PC-3 (cell line): ENCODE results near the gene CIAO1. TPM values are rescaled to one million over a fixed set of nuclear protein-coding genes. Genes with fewer than 3 reads are reported as not detected.

ENCODE experiments used
- ATAC-seq: fragments of 200-7000 bp; cut with Tn5 transposase; 2 replicates; pipeline ENCODE4 v1.9.1; 2020; ENCODE audit warnings: mild to moderate bottlenecking, moderate library complexity
- BruUV-seq: library from RNA; stranded (reverse); fragments of 400-500 nt; replicated peaks from 2 replicates; lab custom pipeline; 2021; lab: Mats Ljungman, UMichigan
- CTCF ChIA-PET: fragments of 300-600 bp; sonication (Branson Sonifier 250); formaldehyde crosslinking; loops from one replicate; lab custom pipeline; 2022; ENCODE audit warnings: antibody characterized with exemption; lab: Charles Lee
- POLR2A ChIA-PET: fragments of 300-600 bp; sonication (Branson Sonifier 250); formaldehyde crosslinking; loops from one replicate; lab custom pipeline; 2022; ENCODE audit warnings: antibody characterized with exemption; ENCODE audit not compliant: unreplicated experiment; lab: Charles Lee
- DNase-seq: peaks from one replicate; pipeline ENCODE4 v3.0.0-alpha.2; 2015
- H2AFZ ChIP-seq: fragments of 300-600 bp; sonication (generic); 2 replicates; pipeline ENCODE4 v1.6.0; 2016; ENCODE audit warnings: antibody characterized with exemption, low read length
- H3F3A ChIP-seq: fragments of 300-600 bp; sonication (generic); one replicate; pipeline ENCODE4 v1.6.0; 2017; ENCODE audit warnings: antibody characterized with exemption, low read length, control low read depth, mild to moderate bottlenecking; ENCODE audit not compliant: unreplicated experiment
- H3K27ac ChIP-seq: fragments of 300-600 bp; sonication (generic); 2 replicates; pipeline ENCODE4 v1.5.1; 2016; ENCODE audit warnings: mild to moderate bottlenecking, low read length
- H3K27me3 ChIP-seq: fragments of 300-600 bp; sonication (generic); 2 replicates; pipeline ENCODE4 v1.6.1; 2016; ENCODE audit warnings: low read length, mixed read lengths
- H3K36me3 ChIP-seq: fragments of 300-600 bp; sonication (generic); 2 replicates; pipeline ENCODE4 v1.6.1; 2016; ENCODE audit warnings: low read depth, mixed run types, low read length, mixed read lengths
- H3K4me1 ChIP-seq: fragments of 300-600 bp; sonication (generic); 2 replicates; pipeline ENCODE4 v1.5.1; 2016; ENCODE audit warnings: low read length; ENCODE audit not compliant: insufficient read depth
- H3K4me2 ChIP-seq: fragments of 300-600 bp; sonication (generic); 2 replicates; pipeline ENCODE4 v1.6.0; 2016; ENCODE audit warnings: low read length
- H3K4me3 ChIP-seq: fragments of 300-600 bp; sonication (generic); 2 replicates; pipeline ENCODE4 v1.5.1; 2016; ENCODE audit warnings: mild to moderate bottlenecking, low read length, mixed read lengths
- H3K79me2 ChIP-seq: fragments of 300-600 bp; sonication (generic); 2 replicates; pipeline ENCODE4 v1.6.1; 2017; ENCODE audit warnings: low read length, mixed read lengths
- H3K9ac ChIP-seq: fragments of 300-600 bp; sonication (generic); 2 replicates; pipeline ENCODE4 v1.6.0; 2016; ENCODE audit warnings: mild to moderate bottlenecking, low read length
- H3K9me2 ChIP-seq: fragments of 300-600 bp; sonication (generic); replicated peaks from 2 replicates; pipeline ENCODE4 v1.6.1; 2016; ENCODE audit warnings: mixed run types, low read length, mixed read lengths
- H3K9me3 ChIP-seq: fragments of 300-600 bp; sonication (generic); 2 replicates; pipeline ENCODE4 v1.6.1; 2016; ENCODE audit warnings: low read length, mixed read lengths
- H4K20me1 ChIP-seq: fragments of 300-600 bp; sonication (generic); 2 replicates; pipeline ENCODE4 v1.6.1; 2016; ENCODE audit warnings: low read length, mixed read lengths
- EZH2 ChIP-seq: fragments of 300-600 bp; sonication (generic); IDR thresholded peaks from one replicate; pipeline ENCODE4 v1.6.1; 2017; ENCODE audit warnings: antibody characterized with exemption, mild to moderate bottlenecking, low read length; ENCODE audit not compliant: unreplicated experiment
- EZH2phosphoT487 ChIP-seq: fragments of 300-600 bp; sonication (generic); IDR thresholded peaks from 2 replicates; pipeline ENCODE4 v1.6.1; 2018; ENCODE audit warnings: mild to moderate bottlenecking, antibody characterized with exemption, low read length, borderline replicate concordance
- intact Hi-C: fragments of 100-400 bp; cut with micrococcal nuclease; formaldehyde crosslinking; loops from 2 replicates; pipeline ENCODE4 v1.9.0; 2023
- total RNA-seq: library from RNA; depleted of rRNA; stranded (reverse); fragments of >200 nt; gene quantifications from 2 replicates; pipeline ENCODE4 v1.2.3, GENCODE V29; 2014
- TF ChIP-seq, protein P1 (sequence below): fragments of 300-600 bp; sonication (generic); conservative IDR thresholded peaks from 2 replicates; pipeline ENCODE4 v1.5.1; 2017; ENCODE audit warnings: antibody characterized with exemption, low read depth, mild to moderate bottlenecking, low read length

The CIAO1 gene
- total RNA-seq, 1 experiment from 2014 or later = 130 TPM

DNA sequence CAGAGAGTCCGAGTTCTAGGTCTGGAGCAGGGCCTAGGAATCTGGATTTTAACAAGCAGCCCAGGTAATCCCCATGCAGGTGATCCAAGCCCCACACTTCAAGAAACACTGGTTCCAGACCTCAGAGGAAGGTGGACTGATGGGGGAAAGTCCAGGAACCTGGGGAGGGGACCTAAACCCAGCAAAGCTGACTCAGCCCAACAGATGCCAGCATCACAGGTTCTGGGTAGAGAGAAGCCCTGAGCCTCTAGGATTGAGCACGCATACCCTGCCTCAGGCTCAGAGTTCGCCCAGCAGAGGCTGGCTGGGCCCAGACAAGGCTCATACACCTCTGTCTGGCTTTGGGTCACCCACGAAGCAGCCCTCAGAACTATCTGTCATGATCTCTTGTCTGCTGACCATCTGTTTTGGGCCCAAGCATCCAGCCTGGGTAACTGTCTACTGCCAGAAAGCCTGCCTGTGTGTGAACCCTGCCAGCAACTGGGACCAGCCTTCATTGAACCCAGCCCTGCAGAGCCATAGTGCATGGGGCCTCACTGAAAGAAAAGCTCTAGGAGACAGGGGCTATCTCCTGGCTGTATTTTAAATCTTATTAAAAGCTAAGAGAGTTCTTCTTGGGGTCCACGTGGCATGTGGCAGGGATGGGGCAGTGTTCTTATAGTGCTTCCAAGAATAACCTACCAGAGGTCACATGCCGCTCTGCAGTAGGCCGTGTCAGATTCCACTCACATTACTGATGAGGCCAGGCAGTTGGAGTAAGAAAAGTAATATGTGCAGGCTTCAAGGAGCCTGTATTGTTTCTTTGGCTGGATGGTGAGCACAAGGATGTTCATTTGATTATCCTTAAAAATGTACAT is 7.6 kb upstream of the CIAO1 start:
- Histone ChIP-seq H4K20me1 (peaks cover 23% of the 10 kb centered on the region), H3K27ac (no peak overlapping the region), H3K9ac (no peak overlapping the region), H3K36me3 (peaks cover 5% of the 10 kb centered on the region; the same call in 1 of the 2 replicates), H2AFZ (no peak overlapping the region), H3K4me1 (peaks cover 34% of the 10 kb centered on the region), H3K4me2 (no peak overlapping the region), H3K79me2 (peaks cover 51% of the 10 kb centered on the region), H3K9me2 (no peaks in the 10 kb centered on the region), H3K9me3 (no peaks in the 10 kb centered on the region), H3F3A (peaks cover 5% of the 10 kb centered on the region), H3K27me3 (no peaks in the 10 kb centered on the region), H3K4me3 (no peak overlapping the region)
- TF ChIP-seq EZH2 = no peak
- no peak for TF ChIP-seq EZH2phosphoT487
- TF ChIP-seq, protein P1, sequence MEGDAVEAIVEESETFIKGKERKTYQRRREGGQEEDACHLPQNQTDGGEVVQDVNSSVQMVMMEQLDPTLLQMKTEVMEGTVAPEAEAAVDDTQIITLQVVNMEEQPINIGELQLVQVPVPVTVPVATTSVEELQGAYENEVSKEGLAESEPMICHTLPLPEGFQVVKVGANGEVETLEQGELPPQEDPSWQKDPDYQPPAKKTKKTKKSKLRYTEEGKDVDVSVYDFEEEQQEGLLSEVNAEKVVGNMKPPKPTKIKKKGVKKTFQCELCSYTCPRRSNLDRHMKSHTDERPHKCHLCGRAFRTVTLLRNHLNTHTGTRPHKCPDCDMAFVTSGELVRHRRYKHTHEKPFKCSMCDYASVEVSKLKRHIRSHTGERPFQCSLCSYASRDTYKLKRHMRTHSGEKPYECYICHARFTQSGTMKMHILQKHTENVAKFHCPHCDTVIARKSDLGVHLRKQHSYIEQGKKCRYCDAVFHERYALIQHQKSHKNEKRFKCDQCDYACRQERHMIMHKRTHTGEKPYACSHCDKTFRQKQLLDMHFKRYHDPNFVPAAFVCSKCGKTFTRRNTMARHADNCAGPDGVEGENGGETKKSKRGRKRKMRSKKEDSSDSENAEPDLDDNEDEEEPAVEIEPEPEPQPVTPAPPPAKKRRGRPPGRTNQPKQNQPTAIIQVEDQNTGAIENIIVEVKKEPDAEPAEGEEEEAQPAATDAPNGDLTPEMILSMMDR = no peak
- POLR2A ChIA-PET = no interaction called here
- intact Hi-C loops = no loop called here
- DNase-seq (no peak), ATAC-seq (no peak)
- CTCF ChIA-PET = no interaction called here
- no TSS peak for BruUV-seq

DNA sequence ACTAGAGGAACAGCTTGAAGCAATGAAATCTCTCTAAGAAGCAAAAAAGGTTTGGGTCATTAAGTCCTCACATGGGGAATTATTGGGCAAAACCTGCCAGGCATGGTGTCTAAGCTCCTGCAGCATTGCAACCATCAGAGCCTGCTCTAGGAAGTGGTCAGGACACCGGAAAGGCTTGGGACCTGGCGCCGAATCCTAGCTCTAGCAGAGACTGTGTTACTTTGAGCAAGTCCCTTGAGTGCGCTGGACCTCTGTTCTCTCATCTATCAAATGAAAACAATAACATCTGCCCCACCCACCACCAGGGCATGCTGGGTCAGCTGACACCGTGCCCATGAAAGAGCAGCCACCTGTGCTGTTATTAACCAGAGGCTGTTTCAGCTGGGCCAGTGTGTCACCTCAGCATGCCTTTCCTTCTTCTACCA is 6.5 kb upstream of the CIAO1 start:
- DNase-seq (no peak), ATAC-seq (no peak)
- no peak overlapping the region for H3K27ac ChIP-seq
- no peak overlapping the region for H3K9ac ChIP-seq
- H3K36me3 ChIP-seq = no peaks in the 10 kb centered on the region; the same call in 1 of the 2 replicates
- H3K9me3 ChIP-seq = no peaks in the 10 kb centered on the region
- peaks cover 32% of the 10 kb centered on the region for H4K20me1 ChIP-seq
- peaks cover 63% of the 10 kb centered on the region for H3K79me2 ChIP-seq
- TF ChIP-seq EZH2 (no peak), EZH2phosphoT487 (no peak)
- TF ChIP-seq, protein P1 = no peak
- no peak overlapping the region for H3K4me2 ChIP-seq
- H3F3A ChIP-seq = peaks cover 5% of the 10 kb centered on the region
- intact Hi-C loops = no loop called here
- POLR2A ChIA-PET = no interaction called here
- no peak overlapping the region for H2AFZ ChIP-seq
- BruUV-seq = no TSS peak
- H3K4me3 ChIP-seq = no peak overlapping the region
- CTCF ChIA-PET = interaction anchor here (0.6 kb wide), 1 partner anchor 55 kb away, joined by 9 read pairs; no protein-coding TSS in a partner anchor
- H3K9me2 ChIP-seq = no peaks in the 10 kb centered on the region
- peaks cover 40% of the 10 kb centered on the region for H3K4me1 ChIP-seq
- no peaks in the 10 kb centered on the region for H3K27me3 ChIP-seq
